GM12878 (cell line): Measurements from ENCODE around the gene PALLD. TPM values are rescaled to one million over a fixed set of nuclear protein-coding genes. Genes with fewer than 3 reads are reported as not detected.

Experiments used
- ATAC-seq: fragments of 200-7000 bp; cut with Tn5 transposase; 3 replicates; pipeline ENCODE4 v1.9.1; 2020; ENCODE audit warnings: mild to moderate bottlenecking, moderate library complexity
- BruUV-seq: library from RNA; stranded (reverse); fragments of 400-500 nt; replicated peaks from 2 replicates; lab custom pipeline; 2021; lab: Mats Ljungman, UMichigan
- CTCF ChIA-PET: fragments of 300-600 bp; sonication (Branson Sonifier 250); formaldehyde crosslinking; extraction: SDS; loops from one replicate; lab custom pipeline; 2021; ENCODE audit warnings: inconsistent platforms; lab: Yijun Ruan, JAX
- POLR2A ChIA-PET: fragments of 350-600 bp; formaldehyde crosslinking; extraction: SDS; loops from one replicate; lab custom pipeline; 2021; ENCODE audit warnings: inconsistent platforms; lab: Charles Lee
- RAD21 ChIA-PET: fragments of 300-600 bp; sonication (Branson Sonifier 250); formaldehyde crosslinking; loops from one replicate; lab custom pipeline; 2023; ENCODE audit warnings: antibody characterized with exemption; ENCODE audit not compliant: unreplicated experiment; lab: Charles Lee
- SMC1A ChIA-PET: fragments of 300-600 bp; sonication (Branson Sonifier 250); formaldehyde crosslinking; loops from one replicate; lab custom pipeline; 2023; ENCODE audit not compliant: unreplicated experiment, uncharacterized antibody; lab: Charles Lee
- DNase-seq: peaks from one replicate; pipeline ENCODE4 v3.0.0-alpha.2; 2011; ENCODE audit warnings: low read depth, low spot score
- FAIRE-seq: peaks from 3 replicates; lab custom pipeline; 2011; peaks lifted over from hg19 to GRCh38; lab: Jason Lieb, UNC
- H2AFZ ChIP-seq: 2 replicates; pipeline ENCODE4 v1.6.0; 2011; ENCODE audit warnings: low read depth, low read length, control low read depth; ENCODE audit not compliant: control insufficient read depth
- H3K27ac ChIP-seq: 2 replicates; pipeline ENCODE4 v1.5.1; 2011; ENCODE audit warnings: control low read depth; ENCODE audit not compliant: control insufficient read depth, insufficient read depth
- H3K27me3 ChIP-seq, 2 experiments: replicated peaks in 1 of 2; 2 replicates each; pipeline versions ENCODE4 v1.6.0 to v1.6.1; 2011; ENCODE audit warnings: low read length in 1 of 2; ENCODE audit not compliant: control insufficient read depth in 2 of 2, insufficient read depth in 2 of 2
- H3K36me3 ChIP-seq, 2 experiments: 2 replicates each; pipeline ENCODE4 v1.5.1; 2011; ENCODE audit warnings: low read length in 1 of 2; ENCODE audit not compliant: control insufficient read depth in 2 of 2, insufficient read depth in 2 of 2
- H3K4me1 ChIP-seq: 2 replicates; pipeline ENCODE4 v1.6.1; 2011; ENCODE audit warnings: mild to moderate bottlenecking, low read length, moderate library complexity, mixed read lengths; ENCODE audit not compliant: control insufficient read depth, insufficient read depth
- H3K4me2 ChIP-seq: 2 replicates; pipeline ENCODE4 v1.6.0; 2011; ENCODE audit warnings: control low read depth; ENCODE audit not compliant: control insufficient read depth, insufficient read depth
- H3K4me3 ChIP-seq: fragments of 200-600 bp; sonication (generic); 2 replicates; pipeline ENCODE4 v1.5.1; 2016
- H3K79me2 ChIP-seq: 2 replicates; pipeline ENCODE4 v1.6.0; 2011; ENCODE audit warnings: low read length; ENCODE audit not compliant: control insufficient read depth, insufficient read depth
- H3K9ac ChIP-seq: 2 replicates; pipeline ENCODE4 v1.8.0; 2011; ENCODE audit warnings: low read length, control low read depth, mixed read lengths; ENCODE audit not compliant: control insufficient read depth, insufficient read depth
- H3K9me3 ChIP-seq: replicated peaks from 3 replicates; pipeline ENCODE4 v1.5.1; 2011; ENCODE audit warnings: mild to moderate bottlenecking, low read length; ENCODE audit not compliant: control insufficient read depth, insufficient read depth
- H4K20me1 ChIP-seq: 2 replicates; pipeline ENCODE4 v1.6.0; 2011; ENCODE audit not compliant: control insufficient read depth, insufficient read depth
- ATF3 ChIP-seq: IDR thresholded peaks from 2 replicates; pipeline ENCODE4 v1.6.1; 2011; ENCODE audit warnings: low read depth, mild to moderate bottlenecking, low read length, moderate library complexity, borderline replicate concordance; ENCODE audit errors: extremely low read depth
- CREB1 ChIP-seq: IDR thresholded peaks from 2 replicates; pipeline ENCODE4 v1.6.1; 2012; ENCODE audit warnings: low read depth, mild to moderate bottlenecking, inconsistent platforms
- E2F4 ChIP-seq: IDR thresholded peaks from 2 replicates; pipeline ENCODE4 v1.6.1; 2012; ENCODE audit warnings: low read depth, low read length, improper control_type of control experiment
- ELK1 ChIP-seq: IDR thresholded peaks from 2 replicates; pipeline ENCODE4 v1.6.1; 2012; ENCODE audit warnings: low read depth, low read length, improper control_type of control experiment
- HDAC6 ChIP-seq: fragments of 200-600 bp; sonication (generic); IDR thresholded peaks from one replicate; pipeline ENCODE4 v1.8.0; 2017; ENCODE audit warnings: antibody characterized with exemption; ENCODE audit not compliant: unreplicated experiment
- IKZF1 ChIP-seq: fragments of 450-650 bp; conservative IDR thresholded peaks from 2 replicates; pipeline ENCODE4 v1.6.1; 2017; ENCODE audit warnings: antibody characterized with exemption, mild to moderate bottlenecking
- NBN ChIP-seq: fragments of 450-650 bp; IDR thresholded peaks from 2 replicates; pipeline ENCODE4 v1.6.1; 2016
- NR2F1 ChIP-seq: fragments of 450-650 bp; conservative IDR thresholded peaks from 2 replicates; pipeline ENCODE4 v1.6.1; 2017; ENCODE audit warnings: mild to moderate bottlenecking
- PBX3 ChIP-seq: IDR thresholded peaks from 2 replicates; pipeline ENCODE4 v1.6.1; 2011; ENCODE audit warnings: mild to moderate bottlenecking, low read depth, low read length, moderate library complexity; ENCODE audit not compliant: insufficient replicate concordance
- TAF1 ChIP-seq: IDR thresholded peaks from 2 replicates; pipeline ENCODE4 v1.6.1; 2011; ENCODE audit warnings: mild to moderate bottlenecking, low read depth, low read length, borderline replicate concordance
- TCF7 ChIP-seq: IDR thresholded peaks from 2 replicates; pipeline ENCODE4 v1.6.1; 2014; ENCODE audit warnings: antibody characterized with exemption, borderline replicate concordance
- YBX1 ChIP-seq: fragments of 450-650 bp; IDR thresholded peaks from 2 replicates; pipeline ENCODE4 v1.6.1; 2016; ENCODE audit warnings: antibody characterized with exemption
- ZBTB4 ChIP-seq: fragments of 450-650 bp; formaldehyde crosslinking; IDR thresholded peaks from 2 replicates; pipeline ENCODE4 v1.4.0; 2022; ENCODE audit warnings: mild to moderate bottlenecking, moderate library complexity
- ZNF207 ChIP-seq: fragments of 450-650 bp; IDR thresholded peaks from 2 replicates; pipeline ENCODE4 v1.6.1; 2014; ENCODE audit warnings: antibody characterized with exemption, mild to moderate bottlenecking, borderline replicate concordance
- ZNF274 ChIP-seq: IDR thresholded peaks from one replicate; pipeline ENCODE4 v1.8.0; 2011; ENCODE audit not compliant: insufficient read length, insufficient read depth
- WGBS: methylation state at CpG from one replicate; pipeline ENCODE4 v1.1.6; 2016; ENCODE audit warnings: low lambda C conversion rate; ENCODE audit not compliant: insufficient replicate concordance, insufficient coverage; ENCODE audit errors: missing lambda C conversion rate; 5-methylcytosine and 5-hydroxymethylcytosine counted together
- in situ Hi-C: fragments of 300-500 bp; cut with MboI; formaldehyde crosslinking; loops from 9 replicates; pipeline ENCODE4 v1.14.3; 2018; ENCODE audit warnings: mixed read lengths
- intact Hi-C: fragments of 100-400 bp; cut with micrococcal nuclease; formaldehyde crosslinking; loops from one replicate; pipeline ENCODE4 v1.14.2; 2022; ENCODE audit not compliant: unreplicated experiment
- polyA plus RNA-seq, 11 experiments: library from polyadenylated mRNA; depleted of rRNA in 4 of 11; unstranded in 6 of 11; stranded (reverse) in 5 of 11; fragments of >200 nt; fragmentation: Nextera tagmentation in 4 of 11; fragmentation: Illumina TruSeq in 1 of 11; extraction: Ambion mirVana in 4 of 11; extraction: Trizol in 1 of 11; gene quantifications; 1 replicate in 1 of 11; 2 replicates in 10 of 11; pipeline versions ENCODE4 v1.2.1 to v1.2.3, GENCODE V29; 2011 to 2016; ENCODE audit warnings: inconsistent platforms in 2 of 11, missing spikeins in 2 of 11, low read depth in 1 of 11
- total RNA-seq, 4 experiments: library from RNA; depleted of rRNA in 3 of 4; stranded (reverse); fragments of >200 nt in 3 of 4; fragmentation: Illumina TruSeq in 1 of 4; extraction: Trizol in 1 of 4; gene quantifications; 2 replicates each; pipeline versions ENCODE4 v1.2.1 to v1.2.3, GENCODE V29; 2013 to 2021

Gene PALLD
- total and polyA plus RNA-seq, 10 of the 15 experiments (the other 5 are each of a cell fraction or from before 2014, with no cell fraction given), result 1.0 to 7.7 (median 1.7) TPM

GRCh38 chr4:168693750-168694490 lies 197.1 kb downstream of the PALLD start (continued):
- no peak for TF ChIP-seq PBX3
- TF ChIP-seq HDAC6, result no peak
- no peak for TF ChIP-seq TCF7
- TF ChIP-seq, all 136 proteins: peak for 0

GRCh38 chr4:168694667-168695066 lies 197.8 kb downstream of the PALLD start:
- H4K20me1 ChIP-seq, result no peaks in the 10 kb centered on the region
- DNase-seq, result no peak
- H3K9ac ChIP-seq, result no peak overlapping the region
- RAD21 ChIA-PET, result interaction anchor here (1.3 kb wide), 1 partner anchor 18 kb away, joined by 3 read pairs; no protein-coding TSS in a partner anchor
- FAIRE-seq, result no peak
- POLR2A ChIA-PET, result no interaction called here
- no peaks in the 10 kb centered on the region for H3K79me2 ChIP-seq
- no peak overlapping the region for H3K4me2 ChIP-seq
- intact Hi-C loops, result no loop called here
- WGBS, result 28% methylated on average over 4 of the region's 4 CpGs
- no peaks in the 10 kb centered on the region for H3K36me3 ChIP-seq
- no peak; the same call in 2 of the 3 replicates for ATAC-seq
- CTCF ChIA-PET, result interaction anchor here (0.7 to 2.7 kb wide), 2 partner anchors 16 to 222 kb away, joined by 3 to 9 read pairs; no protein-coding TSS in a partner anchor
- SMC1A ChIA-PET, result interaction anchor here (0.7 to 1.9 kb wide), 2 partner anchors 13 to 204 kb away, joined by 3 to 9 read pairs; no protein-coding TSS in a partner anchor
- no peak overlapping the region for H2AFZ ChIP-seq
- no TSS peak for BruUV-seq
- in situ Hi-C loops, result no loop called here
- no peaks in the 10 kb centered on the region for H3K9me3 ChIP-seq
- H3K4me1 ChIP-seq, result no peaks in the 10 kb centered on the region
- H3K4me3 ChIP-seq, result no peak overlapping the region
- H3K27ac ChIP-seq, result no peak overlapping the region
- H3K27me3 ChIP-seq, result peaks cover 0 to 1% of the 10 kb centered on the region in 2 experiments; a peak in 1 of 4 replicates
- TF ChIP-seq E2F4, result no peak
- no peak for TF ChIP-seq ATF3
- no peak for TF ChIP-seq NR2F1
- TF ChIP-seq ZNF274, result no peak
- TF ChIP-seq ZBTB4 (CRISPR knock-in tag), result no peak
- no peak for TF ChIP-seq NBN
- TF ChIP-seq TAF1, result no peak
- no peak for TF ChIP-seq IKZF1
- no peak for TF ChIP-seq CREB1
- no peak for TF ChIP-seq YBX1
- TF ChIP-seq ZNF207, result no peak
- TF ChIP-seq HDAC6, result no peak
- TF ChIP-seq ELK1, result no peak
